ENCODE measurements around the gene CREB5.

DNA sequence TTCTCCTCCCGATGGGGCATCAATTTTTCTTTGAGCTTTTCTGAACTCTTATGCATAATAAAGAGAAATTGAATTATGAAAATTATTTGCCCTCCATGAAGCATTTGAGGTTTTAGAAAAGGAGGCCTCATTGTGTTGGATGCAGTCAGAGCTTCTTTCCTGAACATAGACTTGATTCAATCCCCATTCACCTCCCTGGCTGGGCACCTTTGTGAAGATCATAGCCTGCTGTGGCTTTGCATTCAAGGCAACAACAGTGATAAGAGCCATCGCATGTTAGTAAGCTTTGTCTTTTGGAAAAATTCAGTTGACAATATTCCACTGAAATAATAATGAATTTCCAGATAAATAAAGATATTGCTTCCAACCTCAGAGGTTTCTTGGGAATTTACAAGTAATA, 458.8 kb downstream of the CREB5 start:
- TF ChIP-seq, protein P1, sequence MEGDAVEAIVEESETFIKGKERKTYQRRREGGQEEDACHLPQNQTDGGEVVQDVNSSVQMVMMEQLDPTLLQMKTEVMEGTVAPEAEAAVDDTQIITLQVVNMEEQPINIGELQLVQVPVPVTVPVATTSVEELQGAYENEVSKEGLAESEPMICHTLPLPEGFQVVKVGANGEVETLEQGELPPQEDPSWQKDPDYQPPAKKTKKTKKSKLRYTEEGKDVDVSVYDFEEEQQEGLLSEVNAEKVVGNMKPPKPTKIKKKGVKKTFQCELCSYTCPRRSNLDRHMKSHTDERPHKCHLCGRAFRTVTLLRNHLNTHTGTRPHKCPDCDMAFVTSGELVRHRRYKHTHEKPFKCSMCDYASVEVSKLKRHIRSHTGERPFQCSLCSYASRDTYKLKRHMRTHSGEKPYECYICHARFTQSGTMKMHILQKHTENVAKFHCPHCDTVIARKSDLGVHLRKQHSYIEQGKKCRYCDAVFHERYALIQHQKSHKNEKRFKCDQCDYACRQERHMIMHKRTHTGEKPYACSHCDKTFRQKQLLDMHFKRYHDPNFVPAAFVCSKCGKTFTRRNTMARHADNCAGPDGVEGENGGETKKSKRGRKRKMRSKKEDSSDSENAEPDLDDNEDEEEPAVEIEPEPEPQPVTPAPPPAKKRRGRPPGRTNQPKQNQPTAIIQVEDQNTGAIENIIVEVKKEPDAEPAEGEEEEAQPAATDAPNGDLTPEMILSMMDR (IDR thresholded peaks at IDR 0.05) = no peak
- TF ChIP-seq POLR2A (IDR thresholded peaks at IDR 0.05; ENCODE audit: low read depth) (no peak), EP300 (IDR thresholded peaks at IDR 0.05) (no peak), POLR2AphosphoS5 (IDR thresholded peaks at IDR 0.05) (no peak)

Measured in esophagus muscularis mucosa (tissue), 4 donors.